Measurements from ENCODE around the gene NFX1.
"Not testable (repeated sequence)": the region's sequence is repeated elsewhere in the genome, so short reads cannot be mapped to it uniquely, and the experiment has no call there.

The NFX1 gene

GRCh38 chr9:33375841-33376321 lies 85.6 kb downstream of the NFX1 start:
- H3K4me3 ChIP-seq (replicated peaks; ENCODE audit: low read depth, low read length), result no peak overlapping the region
- TF ChIP-seq, protein P1, sequence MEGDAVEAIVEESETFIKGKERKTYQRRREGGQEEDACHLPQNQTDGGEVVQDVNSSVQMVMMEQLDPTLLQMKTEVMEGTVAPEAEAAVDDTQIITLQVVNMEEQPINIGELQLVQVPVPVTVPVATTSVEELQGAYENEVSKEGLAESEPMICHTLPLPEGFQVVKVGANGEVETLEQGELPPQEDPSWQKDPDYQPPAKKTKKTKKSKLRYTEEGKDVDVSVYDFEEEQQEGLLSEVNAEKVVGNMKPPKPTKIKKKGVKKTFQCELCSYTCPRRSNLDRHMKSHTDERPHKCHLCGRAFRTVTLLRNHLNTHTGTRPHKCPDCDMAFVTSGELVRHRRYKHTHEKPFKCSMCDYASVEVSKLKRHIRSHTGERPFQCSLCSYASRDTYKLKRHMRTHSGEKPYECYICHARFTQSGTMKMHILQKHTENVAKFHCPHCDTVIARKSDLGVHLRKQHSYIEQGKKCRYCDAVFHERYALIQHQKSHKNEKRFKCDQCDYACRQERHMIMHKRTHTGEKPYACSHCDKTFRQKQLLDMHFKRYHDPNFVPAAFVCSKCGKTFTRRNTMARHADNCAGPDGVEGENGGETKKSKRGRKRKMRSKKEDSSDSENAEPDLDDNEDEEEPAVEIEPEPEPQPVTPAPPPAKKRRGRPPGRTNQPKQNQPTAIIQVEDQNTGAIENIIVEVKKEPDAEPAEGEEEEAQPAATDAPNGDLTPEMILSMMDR (IDR thresholded peaks at IDR 0.05; ENCODE audit: low read depth, low read length, missing control alignments), result no peak
- DNase-seq (ENCODE audit: extremely low read depth, low read depth), result no peak

DNA sequence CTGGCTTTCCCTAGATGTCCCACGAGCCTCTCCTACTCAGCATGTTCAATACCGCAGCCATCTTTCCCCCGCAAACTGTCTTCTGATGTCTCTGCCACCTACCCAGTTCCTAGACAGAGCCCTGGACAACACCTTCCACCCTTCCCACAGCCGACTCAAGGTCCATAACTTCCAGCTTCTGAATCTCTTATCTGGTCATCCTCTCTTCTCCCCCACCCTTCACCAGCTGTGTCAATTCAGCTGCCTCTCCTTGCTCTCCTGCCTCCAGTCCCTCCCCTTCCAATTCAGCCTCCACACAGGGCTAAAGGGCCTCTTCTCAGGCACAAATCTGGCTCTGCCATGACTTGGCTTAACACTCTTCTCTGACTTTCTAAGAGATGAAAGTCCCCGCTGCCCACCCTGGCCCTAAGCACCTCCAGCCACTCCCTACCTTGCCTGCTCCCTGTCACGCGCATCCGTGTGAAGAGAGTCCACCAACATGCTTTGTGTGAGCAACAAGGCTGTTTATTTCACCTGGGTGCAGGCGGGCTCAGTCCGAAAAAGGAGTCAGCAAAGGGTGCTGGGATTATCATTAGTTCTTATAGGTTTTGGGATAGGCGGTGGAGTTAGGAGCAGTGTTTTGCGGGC lies 86.9 kb downstream of the NFX1 start:
- H3K4me3 ChIP-seq (replicated peaks; ENCODE audit: low read depth, low read length), result no peak overlapping the region
- TF ChIP-seq, protein P1 (IDR thresholded peaks at IDR 0.05; ENCODE audit: low read depth, low read length, missing control alignments), result no peak
- DNase-seq (ENCODE audit: extremely low read depth, low read depth), result no peak

- TF ChIP-seq, protein P1 (IDR thresholded peaks at IDR 0.05; ENCODE audit: low read depth, low read length, missing control alignments), result no peak
- no peak for DNase-seq (ENCODE audit: extremely low read depth, low read depth)
- no peak overlapping the region for H3K4me3 ChIP-seq (replicated peaks; ENCODE audit: low read depth, low read length)
These were observed 87.9 kb downstream of the NFX1 start for GRCh38 chr9:33378121-33378795.

- no peak for DNase-seq (ENCODE audit: extremely low read depth, low read depth)
- TF ChIP-seq, protein P1 (IDR thresholded peaks at IDR 0.05; ENCODE audit: low read depth, low read length, missing control alignments), result no peak
- no peak overlapping the region for H3K4me3 ChIP-seq (replicated peaks; ENCODE audit: low read depth, low read length)
These were observed 89.5 kb downstream of the NFX1 start for GRCh38 chr9:33379666-33380389.

GRCh38 chr9:33380390-33381094 lies 90.2 kb downstream of the NFX1 start:
- TF ChIP-seq, protein P1 (IDR thresholded peaks at IDR 0.05; ENCODE audit: low read depth, low read length, missing control alignments), result no peak
- no peak overlapping the region for H3K4me3 ChIP-seq (replicated peaks; ENCODE audit: low read depth, low read length)
- no peak for DNase-seq (ENCODE audit: extremely low read depth, low read depth)

- no peak for DNase-seq (ENCODE audit: extremely low read depth, low read depth)
- TF ChIP-seq, protein P1 (IDR thresholded peaks at IDR 0.05; ENCODE audit: low read depth, low read length, missing control alignments), result no peak
- no peak overlapping the region for H3K4me3 ChIP-seq (replicated peaks; ENCODE audit: low read depth, low read length)
These were observed 91.0 kb downstream of the NFX1 start for GRCh38 chr9:33381231-33381791.

DNA sequence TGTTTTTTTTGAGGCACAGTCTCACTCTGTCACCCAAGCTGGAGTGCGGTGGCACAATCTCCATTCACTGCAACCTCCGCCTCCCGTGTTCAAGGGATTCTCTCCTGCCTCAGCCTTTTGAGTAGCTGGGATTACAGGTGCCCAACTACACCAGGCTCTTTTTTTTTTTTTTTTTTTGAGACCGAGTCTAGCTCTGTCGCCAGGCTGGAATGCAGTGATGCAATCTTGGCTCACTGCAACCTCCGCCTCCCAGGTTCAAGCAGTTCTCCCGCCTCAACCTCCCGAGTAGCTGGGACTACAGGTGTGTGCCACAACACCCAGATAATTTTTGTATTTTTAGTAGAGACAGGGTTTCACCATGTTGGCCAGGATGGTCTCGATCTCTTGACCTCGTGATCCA lies 92.1 kb downstream of the NFX1 start:
- not testable (repeated sequence) for H3K4me3 ChIP-seq (replicated peaks; ENCODE audit: low read depth, low read length); DNase-seq (ENCODE audit: extremely low read depth, low read depth)

- not testable (repeated sequence) for DNase-seq (ENCODE audit: extremely low read depth, low read depth); H3K4me3 ChIP-seq (replicated peaks; ENCODE audit: low read depth, low read length)
These were observed 93.1 kb downstream of the NFX1 start for GRCh38 chr9:33383396-33383795.

DNA sequence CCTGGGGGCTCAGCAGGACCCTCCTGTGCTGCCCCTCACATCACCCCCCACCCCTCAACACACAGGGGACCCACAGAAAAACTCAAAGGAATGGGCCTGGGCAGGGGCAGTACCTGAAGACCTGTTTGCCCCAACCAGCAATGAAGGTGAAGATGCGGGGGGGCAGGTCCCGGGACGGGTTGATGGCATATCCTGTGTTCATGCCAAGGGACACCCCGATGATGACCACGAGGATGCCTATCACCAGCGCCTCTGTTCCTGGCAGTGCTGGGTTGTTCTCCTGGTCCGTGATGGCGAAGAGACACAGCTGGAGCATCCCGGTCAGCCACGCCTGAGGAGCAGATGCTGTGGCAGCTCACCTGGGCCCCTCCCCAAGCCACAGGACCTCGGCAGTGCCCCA lies 95.2 kb downstream of the NFX1 start:
- H3K4me3 ChIP-seq (replicated peaks; ENCODE audit: low read depth, low read length); DNase-seq (ENCODE audit: extremely low read depth, low read depth): not testable (repeated sequence)

Measured in HFF-Myc (cell line).